GM12878 (cell line): ENCODE results near the gene ARRDC1. TPM values are rescaled to one million over a fixed set of nuclear protein-coding genes. Genes with fewer than 3 reads are reported as not detected.

Source experiments
- ATAC-seq: fragments of 200-7000 bp; cut with Tn5 transposase; 3 replicates; pipeline ENCODE4 v1.9.1; 2020; ENCODE audit warnings: mild to moderate bottlenecking, moderate library complexity
- BruUV-seq: library from RNA; stranded (reverse); fragments of 400-500 nt; replicated peaks from 2 replicates; lab custom pipeline; 2021; lab: Mats Ljungman, UMichigan
- CTCF ChIA-PET: fragments of 300-600 bp; sonication (Branson Sonifier 250); formaldehyde crosslinking; extraction: SDS; loops from one replicate; lab custom pipeline; 2021; ENCODE audit warnings: inconsistent platforms; lab: Yijun Ruan, JAX
- POLR2A ChIA-PET: fragments of 350-600 bp; formaldehyde crosslinking; extraction: SDS; loops from one replicate; lab custom pipeline; 2021; ENCODE audit warnings: inconsistent platforms; lab: Charles Lee
- RAD21 ChIA-PET: fragments of 300-600 bp; sonication (Branson Sonifier 250); formaldehyde crosslinking; loops from one replicate; lab custom pipeline; 2023; ENCODE audit warnings: antibody characterized with exemption; ENCODE audit not compliant: unreplicated experiment; lab: Charles Lee
- SMC1A ChIA-PET: fragments of 300-600 bp; sonication (Branson Sonifier 250); formaldehyde crosslinking; loops from one replicate; lab custom pipeline; 2023; ENCODE audit not compliant: unreplicated experiment, uncharacterized antibody; lab: Charles Lee
- DNase-seq: peaks from one replicate; pipeline ENCODE4 v3.0.0-alpha.2; 2011; ENCODE audit warnings: low read depth, low spot score
- FAIRE-seq: peaks from 3 replicates; lab custom pipeline; 2011; peaks lifted over from hg19 to GRCh38; lab: Jason Lieb, UNC
- H2AFZ ChIP-seq: 2 replicates; pipeline ENCODE4 v1.6.0; 2011; ENCODE audit warnings: low read depth, low read length, control low read depth; ENCODE audit not compliant: control insufficient read depth
- H3K27ac ChIP-seq: 2 replicates; pipeline ENCODE4 v1.5.1; 2011; ENCODE audit warnings: control low read depth; ENCODE audit not compliant: control insufficient read depth, insufficient read depth
- H3K27me3 ChIP-seq, 2 experiments: replicated peaks in 1 of 2; 2 replicates each; pipeline versions ENCODE4 v1.6.0 to v1.6.1; 2011; ENCODE audit warnings: low read length in 1 of 2; ENCODE audit not compliant: control insufficient read depth in 2 of 2, insufficient read depth in 2 of 2
- H3K36me3 ChIP-seq, 2 experiments: 2 replicates each; pipeline ENCODE4 v1.5.1; 2011; ENCODE audit warnings: low read length in 1 of 2; ENCODE audit not compliant: control insufficient read depth in 2 of 2, insufficient read depth in 2 of 2
- H3K4me1 ChIP-seq: 2 replicates; pipeline ENCODE4 v1.6.1; 2011; ENCODE audit warnings: mild to moderate bottlenecking, low read length, moderate library complexity, mixed read lengths; ENCODE audit not compliant: control insufficient read depth, insufficient read depth
- H3K4me2 ChIP-seq: 2 replicates; pipeline ENCODE4 v1.6.0; 2011; ENCODE audit warnings: control low read depth; ENCODE audit not compliant: control insufficient read depth, insufficient read depth
- H3K4me3 ChIP-seq: fragments of 200-600 bp; sonication (generic); 2 replicates; pipeline ENCODE4 v1.5.1; 2016
- H3K79me2 ChIP-seq: 2 replicates; pipeline ENCODE4 v1.6.0; 2011; ENCODE audit warnings: low read length; ENCODE audit not compliant: control insufficient read depth, insufficient read depth
- H3K9ac ChIP-seq: 2 replicates; pipeline ENCODE4 v1.8.0; 2011; ENCODE audit warnings: low read length, control low read depth, mixed read lengths; ENCODE audit not compliant: control insufficient read depth, insufficient read depth
- H3K9me3 ChIP-seq: replicated peaks from 3 replicates; pipeline ENCODE4 v1.5.1; 2011; ENCODE audit warnings: mild to moderate bottlenecking, low read length; ENCODE audit not compliant: control insufficient read depth, insufficient read depth
- H4K20me1 ChIP-seq: 2 replicates; pipeline ENCODE4 v1.6.0; 2011; ENCODE audit not compliant: control insufficient read depth, insufficient read depth
- BACH1 ChIP-seq: fragments of 450-650 bp; IDR thresholded peaks from 2 replicates; pipeline ENCODE4 v1.6.1; 2017; ENCODE audit warnings: mild to moderate bottlenecking, borderline replicate concordance
- BMI1 ChIP-seq: fragments of 450-650 bp; IDR thresholded peaks from 2 replicates; pipeline ENCODE4 v1.6.1; 2016; ENCODE audit warnings: mild to moderate bottlenecking, moderate library complexity, borderline replicate concordance
- BRCA1 ChIP-seq: IDR thresholded peaks from 2 replicates; pipeline ENCODE4 v1.6.1; 2011; ENCODE audit warnings: low read depth, low read length, improper control_type of control experiment
- EGR1 ChIP-seq, 2 experiments: IDR thresholded peaks; 1 replicate in 1 of 2; 2 replicates in 1 of 2; pipeline ENCODE4 v1.6.1; 2011 to 2012; ENCODE audit warnings: low read depth in 2 of 2, low read length in 2 of 2, borderline replicate concordance in 1 of 2, mild to moderate bottlenecking in 1 of 2, moderate library complexity in 1 of 2
- EZH2 ChIP-seq: IDR thresholded peaks from 2 replicates; pipeline ENCODE4 v1.6.1; 2012; ENCODE audit warnings: low read depth, mild to moderate bottlenecking, control low read depth, inconsistent platforms, low read length, borderline replicate concordance; ENCODE audit not compliant: control insufficient read depth
- POLR2AphosphoS2 ChIP-seq: IDR thresholded peaks from 2 replicates; pipeline ENCODE4 v1.6.1; 2011; ENCODE audit warnings: low read depth, mild to moderate bottlenecking, low read length, improper control_type of control experiment, moderate library complexity
- RELA ChIP-seq: fragments of 450-650 bp; IDR thresholded peaks from 2 replicates; pipeline ENCODE4 v1.8.0; 2014; ENCODE audit warnings: borderline replicate concordance; ENCODE audit not compliant: partially characterized antibody
- SKIL ChIP-seq: fragments of 450-650 bp; IDR thresholded peaks from 2 replicates; pipeline ENCODE4 v1.6.1; 2017; ENCODE audit warnings: mild to moderate bottlenecking, low read depth, inconsistent platforms; ENCODE audit not compliant: poor library complexity, severe bottlenecking
- SMC3 ChIP-seq: IDR thresholded peaks from 2 replicates; pipeline ENCODE4 v1.6.1; 2011; ENCODE audit warnings: low read length, improper control_type of control experiment, borderline replicate concordance
- ZBTB40 ChIP-seq: fragments of 450-650 bp; IDR thresholded peaks from 2 replicates; pipeline ENCODE4 v1.6.1; 2016; ENCODE audit warnings: mild to moderate bottlenecking, moderate library complexity, borderline replicate concordance
- ZSCAN29 ChIP-seq: fragments of 450-650 bp; IDR thresholded peaks from 2 replicates; pipeline ENCODE4 v1.6.1; 2017; ENCODE audit warnings: mild to moderate bottlenecking, moderate library complexity
- WGBS: methylation state at CpG from one replicate; pipeline ENCODE4 v1.1.6; 2016; ENCODE audit warnings: low lambda C conversion rate; ENCODE audit not compliant: insufficient replicate concordance, insufficient coverage; ENCODE audit errors: missing lambda C conversion rate; 5-methylcytosine and 5-hydroxymethylcytosine counted together
- in situ Hi-C: fragments of 300-500 bp; cut with MboI; formaldehyde crosslinking; loops from 9 replicates; pipeline ENCODE4 v1.14.3; 2018; ENCODE audit warnings: mixed read lengths
- intact Hi-C: fragments of 100-400 bp; cut with micrococcal nuclease; formaldehyde crosslinking; loops from one replicate; pipeline ENCODE4 v1.14.2; 2022; ENCODE audit not compliant: unreplicated experiment
- polyA plus RNA-seq, 11 experiments: library from polyadenylated mRNA; depleted of rRNA in 4 of 11; unstranded in 6 of 11; stranded (reverse) in 5 of 11; fragments of >200 nt; fragmentation: Nextera tagmentation in 4 of 11; fragmentation: Illumina TruSeq in 1 of 11; extraction: Ambion mirVana in 4 of 11; extraction: Trizol in 1 of 11; gene quantifications; 1 replicate in 1 of 11; 2 replicates in 10 of 11; pipeline versions ENCODE4 v1.2.1 to v1.2.3, GENCODE V29; 2011 to 2016; ENCODE audit warnings: inconsistent platforms in 2 of 11, missing spikeins in 2 of 11, low read depth in 1 of 11
- total RNA-seq, 4 experiments: library from RNA; depleted of rRNA in 3 of 4; stranded (reverse); fragments of >200 nt in 3 of 4; fragmentation: Illumina TruSeq in 1 of 4; extraction: Trizol in 1 of 4; gene quantifications; 2 replicates each; pipeline versions ENCODE4 v1.2.1 to v1.2.3, GENCODE V29; 2013 to 2021
- TF ChIP-seq, protein P1 (sequence below): IDR thresholded peaks from 2 replicates; pipeline ENCODE4 v1.6.1; 2012; ENCODE audit warnings: mild to moderate bottlenecking, low read depth, low read length
- TF ChIP-seq, protein P2 (sequence below): IDR thresholded peaks from 2 replicates; pipeline ENCODE4 v1.6.1; 2012; ENCODE audit warnings: low read depth, low read length, improper control_type of control experiment

Gene ARRDC1
- total and polyA plus RNA-seq, 10 of the 15 experiments (the other 5 are each of a cell fraction or from before 2014, with no cell fraction given) = 0.23 to 34.4 (median 20.9) TPM

DNA sequence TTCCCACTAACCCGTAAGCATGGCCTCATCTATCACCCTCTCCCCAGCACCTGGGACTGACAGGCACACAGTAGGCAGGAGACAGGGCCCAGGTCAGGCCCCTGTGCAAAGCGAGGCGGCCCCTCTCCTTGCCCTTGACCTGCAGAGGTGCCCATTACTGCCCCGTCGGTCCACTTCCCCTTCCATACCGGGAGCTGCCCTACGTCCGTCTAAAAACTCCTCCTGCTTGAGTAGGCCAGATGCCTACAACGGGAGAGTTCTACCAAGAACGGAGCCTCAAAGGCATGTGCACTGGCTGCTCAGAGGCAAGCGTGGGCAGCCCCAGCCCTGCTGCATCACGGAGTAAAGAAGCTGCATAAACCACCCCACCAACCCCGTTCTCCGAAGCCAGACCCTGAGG lies 22.1 kb upstream of the ARRDC1 start:
- no peak for FAIRE-seq
- Histone ChIP-seq H3K27ac (no peak overlapping the region), H4K20me1 (no peaks in the 10 kb centered on the region), H3K9ac (no peak overlapping the region), H3K4me3 (no peak overlapping the region), H3K27me3 (no peaks in the 10 kb centered on the region), H3K36me3 (peaks cover 14 to 22% of the 10 kb centered on the region in 2 experiments; a peak in 3 of 4 replicates), H3K4me2 (no peak overlapping the region), H3K9me3 (no peaks in the 10 kb centered on the region), H2AFZ (no peak overlapping the region), H3K79me2 (peaks cover 3% of the 10 kb centered on the region), H3K4me1 (no peaks in the 10 kb centered on the region)
- ATAC-seq = no peak
- ChIA-PET RAD21 (no interaction called here), POLR2A (no interaction called here), CTCF (no interaction called here), SMC1A (no interaction called here)
- WGBS = 84% methylated on average over 14 of the region's 14 CpGs
- intact Hi-C loops (no loop called here), in situ Hi-C loops (no loop called here)
- DNase-seq = no peak
- BruUV-seq = no TSS peak
- TF ChIP-seq EGR1 (IDR thresholded peaks at IDR 0.05; ENCODE audit: borderline replicate concordance in 1 of 2, low read depth in 2 of 2, low read length in 2 of 2) (no peak), BRCA1 (no peak), SKIL (no peak), RELA (no peak), BMI1 (no peak), EZH2 (no peak), POLR2AphosphoS2 (no peak), ZSCAN29 (no peak), BACH1 (no peak), SMC3 (no peak), ZBTB40 (no peak)
- TF ChIP-seq, protein P1, sequence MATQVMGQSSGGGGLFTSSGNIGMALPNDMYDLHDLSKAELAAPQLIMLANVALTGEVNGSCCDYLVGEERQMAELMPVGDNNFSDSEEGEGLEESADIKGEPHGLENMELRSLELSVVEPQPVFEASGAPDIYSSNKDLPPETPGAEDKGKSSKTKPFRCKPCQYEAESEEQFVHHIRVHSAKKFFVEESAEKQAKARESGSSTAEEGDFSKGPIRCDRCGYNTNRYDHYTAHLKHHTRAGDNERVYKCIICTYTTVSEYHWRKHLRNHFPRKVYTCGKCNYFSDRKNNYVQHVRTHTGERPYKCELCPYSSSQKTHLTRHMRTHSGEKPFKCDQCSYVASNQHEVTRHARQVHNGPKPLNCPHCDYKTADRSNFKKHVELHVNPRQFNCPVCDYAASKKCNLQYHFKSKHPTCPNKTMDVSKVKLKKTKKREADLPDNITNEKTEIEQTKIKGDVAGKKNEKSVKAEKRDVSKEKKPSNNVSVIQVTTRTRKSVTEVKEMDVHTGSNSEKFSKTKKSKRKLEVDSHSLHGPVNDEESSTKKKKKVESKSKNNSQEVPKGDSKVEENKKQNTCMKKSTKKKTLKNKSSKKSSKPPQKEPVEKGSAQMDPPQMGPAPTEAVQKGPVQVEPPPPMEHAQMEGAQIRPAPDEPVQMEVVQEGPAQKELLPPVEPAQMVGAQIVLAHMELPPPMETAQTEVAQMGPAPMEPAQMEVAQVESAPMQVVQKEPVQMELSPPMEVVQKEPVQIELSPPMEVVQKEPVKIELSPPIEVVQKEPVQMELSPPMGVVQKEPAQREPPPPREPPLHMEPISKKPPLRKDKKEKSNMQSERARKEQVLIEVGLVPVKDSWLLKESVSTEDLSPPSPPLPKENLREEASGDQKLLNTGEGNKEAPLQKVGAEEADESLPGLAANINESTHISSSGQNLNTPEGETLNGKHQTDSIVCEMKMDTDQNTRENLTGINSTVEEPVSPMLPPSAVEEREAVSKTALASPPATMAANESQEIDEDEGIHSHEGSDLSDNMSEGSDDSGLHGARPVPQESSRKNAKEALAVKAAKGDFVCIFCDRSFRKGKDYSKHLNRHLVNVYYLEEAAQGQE = no peak
- TF ChIP-seq, protein P2, sequence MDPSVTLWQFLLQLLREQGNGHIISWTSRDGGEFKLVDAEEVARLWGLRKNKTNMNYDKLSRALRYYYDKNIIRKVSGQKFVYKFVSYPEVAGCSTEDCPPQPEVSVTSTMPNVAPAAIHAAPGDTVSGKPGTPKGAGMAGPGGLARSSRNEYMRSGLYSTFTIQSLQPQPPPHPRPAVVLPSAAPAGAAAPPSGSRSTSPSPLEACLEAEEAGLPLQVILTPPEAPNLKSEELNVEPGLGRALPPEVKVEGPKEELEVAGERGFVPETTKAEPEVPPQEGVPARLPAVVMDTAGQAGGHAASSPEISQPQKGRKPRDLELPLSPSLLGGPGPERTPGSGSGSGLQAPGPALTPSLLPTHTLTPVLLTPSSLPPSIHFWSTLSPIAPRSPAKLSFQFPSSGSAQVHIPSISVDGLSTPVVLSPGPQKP = no peak
